Measurements from ENCODE around the gene PTGER1. TPM values are rescaled to one million over a fixed set of nuclear protein-coding genes. Genes with fewer than 3 reads are reported as not detected.
A peak's percentile ranks its signal among the peaks of the same experiment; 100 is the strongest.
"Not testable (repeated sequence)": the region's sequence is repeated elsewhere in the genome, so short reads cannot be mapped to it uniquely, and the experiment has no call there.

The PTGER1 gene
- total RNA-seq, 1 experiment from 2014 or later: 0.20 TPM

DNA sequence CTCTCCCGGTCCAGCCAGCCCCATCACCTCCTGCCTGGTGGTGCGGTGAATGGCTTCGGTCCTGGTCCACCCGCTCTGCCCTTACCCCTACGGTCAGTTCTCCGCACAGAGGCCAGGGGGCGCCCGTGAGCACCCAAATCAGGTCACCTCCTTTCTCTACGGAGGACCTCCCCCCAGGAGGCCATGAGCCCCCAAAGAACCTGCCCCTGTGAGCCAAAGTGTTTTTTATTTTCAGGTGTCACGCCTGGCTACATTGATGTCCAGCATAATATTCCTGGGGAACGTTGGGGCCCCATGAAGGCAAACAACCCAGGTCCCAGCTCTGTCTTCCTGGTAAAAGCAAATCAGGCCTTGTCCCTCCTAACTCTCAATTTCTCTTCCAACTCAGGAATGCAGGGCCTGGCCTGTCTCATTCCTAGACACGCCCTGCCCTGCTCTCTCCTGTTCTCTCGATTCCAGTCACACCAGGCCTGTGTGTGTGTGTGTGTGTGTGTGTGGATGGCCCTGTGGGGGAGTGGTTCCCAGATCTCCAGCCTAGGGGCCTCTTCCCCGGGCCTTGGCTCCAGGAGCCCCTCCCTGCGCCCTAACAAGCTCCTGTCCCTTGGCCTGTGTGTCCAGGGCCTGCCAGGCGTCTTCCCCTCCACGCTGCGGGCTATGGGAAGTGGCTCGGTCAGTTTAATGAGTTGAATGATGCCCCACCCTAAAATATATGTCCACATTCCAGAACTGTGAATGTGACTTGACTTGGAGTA is 30.5 kb upstream of the PTGER1 start:
- H3K4me3 ChIP-seq (ENCODE audit: low read depth, low read length): no peak overlapping the region
- H3K4me3 Mint-ChIP-seq (ENCODE audit: unreplicated experiment): peak overlapping the region; percentile 58
- DNase-seq: peak; percentile 89 to 93
- ChIA-PET POLR2A (interaction anchor here (0.5 to 1.9 kb wide), 6 partner anchors 9 to 1691 kb away, joined by 3 to 11 read pairs (median 4); partner anchors contain the start of gene DNAJB1), CTCF (interaction anchor here (1.0 to 1.3 kb wide), 3 partner anchors 9 to 46 kb away, joined by 3 to 11 read pairs (median 7); partner anchors contain the start of gene DNAJB1)
- H3K27me3 ChIP-seq (replicated peaks; ENCODE audit: control insufficient read depth, insufficient read depth, low read length): no peaks in the 10 kb centered on the region
- no peaks in the 10 kb centered on the region for H3K9me3 Mint-ChIP-seq (ENCODE audit: unreplicated experiment)
- H3K9me3 ChIP-seq: no peaks in the 10 kb centered on the region
- H3K4me1 Mint-ChIP-seq (ENCODE audit: low read depth, unreplicated experiment): peaks cover 49% of the 10 kb centered on the region
- H3K27ac Mint-ChIP-seq (ENCODE audit: unreplicated experiment): peak overlapping the region; percentile 94
- intact Hi-C loops (cut with micrococcal nuclease; ENCODE audit: unreplicated experiment): loop anchor here (5.0 kb wide), 1 partner anchor 498 kb away; the partner anchor contains the start of gene RFX1
- H3K36me3 Mint-ChIP-seq (ENCODE audit: insufficient read depth, unreplicated experiment): peaks cover 17% of the 10 kb centered on the region
- BruUV-seq (replicated peaks): TSS peak; percentile 73
- H3K36me3 ChIP-seq (ENCODE audit: control insufficient read depth, insufficient read depth, low read length): no peaks in the 10 kb centered on the region
- TF ChIP-seq, protein P1, sequence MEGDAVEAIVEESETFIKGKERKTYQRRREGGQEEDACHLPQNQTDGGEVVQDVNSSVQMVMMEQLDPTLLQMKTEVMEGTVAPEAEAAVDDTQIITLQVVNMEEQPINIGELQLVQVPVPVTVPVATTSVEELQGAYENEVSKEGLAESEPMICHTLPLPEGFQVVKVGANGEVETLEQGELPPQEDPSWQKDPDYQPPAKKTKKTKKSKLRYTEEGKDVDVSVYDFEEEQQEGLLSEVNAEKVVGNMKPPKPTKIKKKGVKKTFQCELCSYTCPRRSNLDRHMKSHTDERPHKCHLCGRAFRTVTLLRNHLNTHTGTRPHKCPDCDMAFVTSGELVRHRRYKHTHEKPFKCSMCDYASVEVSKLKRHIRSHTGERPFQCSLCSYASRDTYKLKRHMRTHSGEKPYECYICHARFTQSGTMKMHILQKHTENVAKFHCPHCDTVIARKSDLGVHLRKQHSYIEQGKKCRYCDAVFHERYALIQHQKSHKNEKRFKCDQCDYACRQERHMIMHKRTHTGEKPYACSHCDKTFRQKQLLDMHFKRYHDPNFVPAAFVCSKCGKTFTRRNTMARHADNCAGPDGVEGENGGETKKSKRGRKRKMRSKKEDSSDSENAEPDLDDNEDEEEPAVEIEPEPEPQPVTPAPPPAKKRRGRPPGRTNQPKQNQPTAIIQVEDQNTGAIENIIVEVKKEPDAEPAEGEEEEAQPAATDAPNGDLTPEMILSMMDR (IDR thresholded peaks at IDR 0.05; ENCODE audit: insufficient read depth in 1 of 2, low read depth in 1 of 2, low read length in 1 of 2, severe bottlenecking in 1 of 2, unreplicated experiment in 1 of 2): peak; percentile 88 to 92
- no peaks in the 10 kb centered on the region for H3K27me3 Mint-ChIP-seq (ENCODE audit: insufficient read depth, unreplicated experiment)
- H3K4me1 ChIP-seq: peaks cover 53% of the 10 kb centered on the region

DNA sequence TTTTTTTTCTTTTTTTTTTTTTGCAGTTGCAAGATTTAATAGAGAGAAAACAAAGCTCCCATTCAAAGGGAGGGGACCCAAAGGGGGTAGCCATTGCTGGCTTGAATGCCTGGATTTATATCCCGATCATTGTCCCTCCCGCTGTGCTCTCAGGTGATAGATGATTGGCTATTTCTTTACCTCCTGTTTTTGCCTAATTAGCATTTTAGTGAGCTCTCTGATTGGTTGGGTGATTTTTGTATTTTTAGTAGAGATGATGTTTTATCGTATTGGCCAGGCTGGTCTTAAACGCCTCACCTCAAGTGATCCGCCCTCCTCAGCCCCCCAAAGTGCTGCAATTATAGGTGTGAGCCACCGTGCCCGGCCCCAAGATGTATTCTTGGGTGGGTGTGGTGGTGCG is 29.4 kb upstream of the PTGER1 start:
- H3K9me3 ChIP-seq; H3K9me3 Mint-ChIP-seq (ENCODE audit: unreplicated experiment); H3K27me3 ChIP-seq (replicated peaks; ENCODE audit: control insufficient read depth, insufficient read depth, low read length); H3K36me3 ChIP-seq (ENCODE audit: control insufficient read depth, insufficient read depth, low read length); H3K4me3 ChIP-seq (ENCODE audit: low read depth, low read length); H3K4me3 Mint-ChIP-seq (ENCODE audit: unreplicated experiment); DNase-seq; intact Hi-C loops (cut with micrococcal nuclease; ENCODE audit: unreplicated experiment); H3K27me3 Mint-ChIP-seq (ENCODE audit: insufficient read depth, unreplicated experiment); BruUV-seq (replicated peaks): not testable (repeated sequence)
- H3K27ac Mint-ChIP-seq (ENCODE audit: unreplicated experiment): peak overlapping the region; percentile 94
- ChIA-PET POLR2A (interaction anchor here (0.6 kb wide), 1 partner anchor 27 kb away, joined by 3 read pairs; no protein-coding TSS in a partner anchor), CTCF (interaction anchor here (0.6 kb wide), 1 partner anchor 9 kb away, joined by 4 read pairs; no protein-coding TSS in a partner anchor)
- H3K4me1 ChIP-seq: peaks cover 51% of the 10 kb centered on the region
- H3K36me3 Mint-ChIP-seq (ENCODE audit: insufficient read depth, unreplicated experiment): peaks cover 17% of the 10 kb centered on the region
- peaks cover 44% of the 10 kb centered on the region for H3K4me1 Mint-ChIP-seq (ENCODE audit: low read depth, unreplicated experiment)

DNA sequence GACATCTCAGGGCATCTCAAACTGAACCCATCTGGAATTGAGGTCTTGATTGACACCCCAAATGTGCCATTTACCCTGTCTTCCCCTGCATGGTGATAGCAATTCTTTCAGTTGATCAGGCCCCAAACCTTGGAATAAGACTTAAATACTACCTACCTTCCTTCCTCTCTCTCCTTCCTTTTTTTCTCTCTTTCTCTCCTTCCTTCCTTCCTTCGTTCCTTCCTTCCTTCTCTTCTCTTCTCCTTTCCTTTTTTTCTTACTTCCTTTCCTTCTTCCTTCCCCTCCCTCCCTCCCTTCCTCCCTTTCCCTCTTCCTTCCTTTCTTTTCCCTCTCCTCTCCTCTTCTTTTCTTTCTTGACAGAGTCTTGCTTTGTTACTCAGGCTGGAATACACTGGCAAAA is 28.1 kb upstream of the PTGER1 start:
- BruUV-seq (replicated peaks): no TSS peak
- CTCF ChIA-PET: no interaction called here
- peak overlapping the region; percentile 94 for H3K27ac Mint-ChIP-seq (ENCODE audit: unreplicated experiment)

More for the DNA sequence above, 28.1 kb upstream of the PTGER1 start:
- TF ChIP-seq, protein P1 (IDR thresholded peaks at IDR 0.05; ENCODE audit: insufficient read depth in 1 of 2, low read depth in 1 of 2, low read length in 1 of 2, severe bottlenecking in 1 of 2, unreplicated experiment in 1 of 2): no peak
- Mint-ChIP-seq H3K4me1 (ENCODE audit: low read depth, unreplicated experiment) (peaks cover 44% of the 10 kb centered on the region), H3K4me3 (ENCODE audit: unreplicated experiment) (no peak overlapping the region), H3K36me3 (ENCODE audit: insufficient read depth, unreplicated experiment) (peaks cover 17% of the 10 kb centered on the region), H3K27me3 (ENCODE audit: insufficient read depth, unreplicated experiment) (no peaks in the 10 kb centered on the region), H3K9me3 (ENCODE audit: unreplicated experiment) (no peaks in the 10 kb centered on the region)
- DNase-seq: no peak
- H3K4me1 ChIP-seq: peaks cover 50% of the 10 kb centered on the region
- no peaks in the 10 kb centered on the region for H3K36me3 ChIP-seq (ENCODE audit: control insufficient read depth, insufficient read depth, low read length)
- intact Hi-C loops (cut with micrococcal nuclease; ENCODE audit: unreplicated experiment): loop anchor here (2.0 kb wide), 1 partner anchor 16 kb away; the partner anchor contains the start of gene DNAJB1
- no peaks in the 10 kb centered on the region for H3K9me3 ChIP-seq
- no peaks in the 10 kb centered on the region for H3K27me3 ChIP-seq (replicated peaks; ENCODE audit: control insufficient read depth, insufficient read depth, low read length)
- POLR2A ChIA-PET: no interaction called here
- no peak overlapping the region for H3K4me3 ChIP-seq (ENCODE audit: low read depth, low read length)

All from Caco-2 (cell line).